Activated T-cell treated with anti-CD3 and anti-CD28 coated beads for 24 hours (primary cell): ENCODE data around the gene CAMSAP2.

Source experiments
- DNase-seq: peaks from one replicate; pipeline ENCODE4 v3.0.0-alpha.2; 2020; ENCODE audit warnings: low read depth

Gene CAMSAP2

GRCh38 chr1:200899015-200899386 is 160.3 kb downstream of the CAMSAP2 start:
- DNase-seq = no peak

GRCh38 chr1:200899451-200899915 is 160.8 kb downstream of the CAMSAP2 start:
- DNase-seq = no peak

- no peak for DNase-seq
These were observed 161.5 kb downstream of the CAMSAP2 start for GRCh38 chr1:200899954-200900867.

- no peak for DNase-seq
These were observed 162.2 kb downstream of the CAMSAP2 start for GRCh38 chr1:200900877-200901276.

- DNase-seq = no peak
These were observed 162.7 kb downstream of the CAMSAP2 start for GRCh38 chr1:200901350-200901749.

- no peak for DNase-seq
These were observed 163.2 kb downstream of the CAMSAP2 start for GRCh38 chr1:200901796-200902444.

- DNase-seq = no peak
These were observed 165.1 kb downstream of the CAMSAP2 start for GRCh38 chr1:200903793-200904192.

GRCh38 chr1:200904772-200905171 is 166.1 kb downstream of the CAMSAP2 start:
- no peak for DNase-seq

- peak; percentile 50 for DNase-seq
These were observed 166.8 kb downstream of the CAMSAP2 start for GRCh38 chr1:200905411-200906052.

GRCh38 chr1:200906491-200906890 is 167.8 kb downstream of the CAMSAP2 start:
- no peak for DNase-seq

GRCh38 chr1:200907611-200908097 is 169.0 kb downstream of the CAMSAP2 start:
- DNase-seq = no peak

- DNase-seq = no peak
These were observed 169.6 kb downstream of the CAMSAP2 start for GRCh38 chr1:200908191-200908868.

GRCh38 chr1:200909071-200909470 is 170.4 kb downstream of the CAMSAP2 start:
- DNase-seq = no peak

GRCh38 chr1:200909757-200910239 is 171.1 kb downstream of the CAMSAP2 start:
- no peak for DNase-seq
